Bronchus fibroblast of lung (primary cell): Measurements from ENCODE around the gene CSF2. TPM values are rescaled to one million over a fixed set of nuclear protein-coding genes. Genes with fewer than 3 reads are reported as not detected.

Experiments used
- total RNA-seq: library from RNA; depleted of rRNA; stranded (reverse); fragments of >200 nt; gene quantifications from 2 replicates; pipeline ENCODE4 v1.2.3, GENCODE V29; 2015

Gene CSF2
- 0.74 and 0.84 TPM in 2 replicates for total RNA-seq

GRCh38 chr5:132073231-132074013 is at the start of gene CSF2:
Gene CSF2 (plus strand): TSS chr5:132073789. CDS start chr5:132073824, 35 bp downstream.

GRCh38 chr5:132060501-132061161 is 13.0 kb upstream of the CSF2 start, which contains the start of gene IL3:
Gene IL3 (plus strand): TSS chr5:132060655. CDS start chr5:132060707, 52 bp downstream.

Other genes starting within 250 kb of the CSF2 start
- gene MEIKIN, start 128.1 kb upstream of the CSF2 start, total RNA-seq: not detected in 2 replicates
- gene ACSL6, start 62.1 kb upstream of the CSF2 start, total RNA-seq: under 0.01 TPM in 1 of 2 replicates, not detected in the other
- gene IL3, start 13.1 kb upstream of the CSF2 start, total RNA-seq: not detected in 2 replicates
- 54.0 and 59.6 TPM in 2 replicates for gene P4HA2, start 154.1 kb downstream of the CSF2 start, total RNA-seq
- gene PDLIM4, start 183.9 kb downstream of the CSF2 start, total RNA-seq: 59.6 and 71.6 TPM in 2 replicates
- 1.7 and 2.1 TPM in 2 replicates for gene SLC22A4, start 220.6 kb downstream of the CSF2 start, total RNA-seq